IMR-90 (cell line): ENCODE data around the gene NCAM1. TPM values are rescaled to one million over a fixed set of nuclear protein-coding genes. Genes with fewer than 3 reads are reported as not detected.

ENCODE experiments used
- ATAC-seq: fragments of 200-7000 bp; cut with Tn5 transposase; 2 replicates; pipeline ENCODE4 v1.9.1; 2020; ENCODE audit warnings: low read depth, mild to moderate bottlenecking, moderate library complexity
- BruUV-seq: library from RNA; stranded (reverse); fragments of 400-500 nt; replicated peaks from 2 replicates; lab custom pipeline; 2021; lab: Mats Ljungman, UMichigan
- CTCF ChIA-PET: fragments of 300-600 bp; formaldehyde crosslinking; extraction: SDS; loops from one replicate; lab custom pipeline; 2021; ENCODE audit warnings: antibody characterized with exemption; lab: Yijun Ruan, JAX
- POLR2A ChIA-PET: fragments of 300-600 bp; sonication (Branson Sonifier 250); formaldehyde crosslinking; loops from one replicate; lab custom pipeline; 2022; ENCODE audit warnings: antibody characterized with exemption; ENCODE audit not compliant: unreplicated experiment; lab: Charles Lee
- DNase-seq: peaks from one replicate; pipeline ENCODE4 v3.0.0; 2013
- H2AFZ ChIP-seq: replicated peaks from 2 replicates; pipeline ENCODE3; 2013; ENCODE audit warnings: low read length, mild to moderate bottlenecking; ENCODE audit not compliant: poor library complexity
- H2AK5ac ChIP-seq: 2 replicates; pipeline ENCODE4 v1.6.1; 2013; ENCODE audit warnings: low read depth, low read length, inconsistent platforms
- H2AK9ac ChIP-seq: replicated peaks from 2 replicates; pipeline ENCODE3; 2013; ENCODE audit warnings: mild to moderate bottlenecking, low read depth, low read length, moderate library complexity; ENCODE audit not compliant: poor library complexity
- H2BK120ac ChIP-seq: 2 replicates; pipeline ENCODE4 v1.6.1; 2013; ENCODE audit warnings: low read depth, low read length, inconsistent platforms
- H2BK15ac ChIP-seq: 3 replicates; pipeline ENCODE4 v1.6.1; 2013; ENCODE audit warnings: low read depth, low read length, inconsistent platforms
- H2BK20ac ChIP-seq: 2 replicates; pipeline ENCODE4 v1.6.1; 2013; ENCODE audit warnings: low read depth, mild to moderate bottlenecking, inconsistent platforms, low read length, moderate library complexity
- H2BK5ac ChIP-seq: 2 replicates; pipeline ENCODE4 v1.6.1; 2013; ENCODE audit warnings: mild to moderate bottlenecking, low read depth, low read length, inconsistent platforms; ENCODE audit not compliant: poor library complexity, severe bottlenecking
- H3K14ac ChIP-seq: replicated peaks from 2 replicates; pipeline ENCODE4 v1.6.1; 2013; ENCODE audit warnings: low read depth, low read length, inconsistent platforms
- H3K18ac ChIP-seq: 2 replicates; pipeline ENCODE4 v1.6.1; 2013; ENCODE audit warnings: low read depth, low read length, control low read depth
- H3K23ac ChIP-seq: 2 replicates; pipeline ENCODE4 v1.6.1; 2013; ENCODE audit warnings: low read depth, low read length, inconsistent platforms
- H3K27ac ChIP-seq: 2 replicates; pipeline ENCODE4 v1.5.1; 2013; ENCODE audit warnings: mild to moderate bottlenecking, control low read depth, low read length; ENCODE audit not compliant: insufficient read depth
- H3K27me3 ChIP-seq: 2 replicates; pipeline ENCODE4 v1.6.1; 2013; ENCODE audit warnings: low read length; ENCODE audit not compliant: control insufficient read depth, insufficient read depth
- H3K36me3 ChIP-seq: 2 replicates; pipeline ENCODE4 v1.6.1; 2013; ENCODE audit warnings: low read length, mixed read lengths; ENCODE audit not compliant: control insufficient read depth, insufficient read depth
- H3K4ac ChIP-seq: 2 replicates; pipeline ENCODE4 v1.6.1; 2013; ENCODE audit warnings: low read depth, low read length, inconsistent platforms
- H3K4me1 ChIP-seq: 2 replicates; pipeline ENCODE4 v1.6.1; 2013; ENCODE audit warnings: low read length, mixed read lengths; ENCODE audit not compliant: control insufficient read depth, insufficient read depth
- H3K4me2 ChIP-seq: 2 replicates; pipeline ENCODE4 v1.6.1; 2013; ENCODE audit warnings: low read depth, mild to moderate bottlenecking, control low read depth, low read length, moderate library complexity
- H3K4me3 ChIP-seq: 2 replicates; pipeline ENCODE4 v1.5.1; 2013; ENCODE audit warnings: low read depth, mild to moderate bottlenecking, control low read depth, low read length, moderate library complexity; ENCODE audit not compliant: insufficient read depth
- H3K56ac ChIP-seq: 2 replicates; pipeline ENCODE4 v1.6.1; 2013; ENCODE audit warnings: low read length, inconsistent platforms; ENCODE audit not compliant: insufficient read depth; ENCODE audit errors: extremely low read depth
- H3K79me1 ChIP-seq, 2 experiments: 2 replicates each; pipeline ENCODE4 v1.6.1; 2013; ENCODE audit warnings: low read length in 2 of 2, inconsistent platforms in 1 of 2, low read depth in 1 of 2
- H3K9ac ChIP-seq: 2 replicates; pipeline ENCODE4 v1.6.1; 2013; ENCODE audit warnings: low read depth, low read length, control low read depth
- H3K9me1 ChIP-seq: 2 replicates; pipeline ENCODE4 v1.6.1; 2013; ENCODE audit warnings: low read length, inconsistent platforms; ENCODE audit not compliant: insufficient read depth
- H3K9me3 ChIP-seq: 2 replicates; pipeline ENCODE4 v1.6.1; 2013; ENCODE audit warnings: low read length; ENCODE audit not compliant: control insufficient read depth, insufficient read depth
- H4K20me1 ChIP-seq: 2 replicates; pipeline ENCODE4 v1.6.1; 2013; ENCODE audit warnings: low read length, inconsistent platforms; ENCODE audit not compliant: insufficient read depth
- H4K5ac ChIP-seq: 2 replicates; pipeline ENCODE4 v1.6.1; 2013; ENCODE audit warnings: mild to moderate bottlenecking, low read depth, low read length, control low read depth
- H4K8ac ChIP-seq, 2 experiments: 2 replicates each; pipeline ENCODE4 v1.6.1; 2013; ENCODE audit warnings: low read depth in 2 of 2, low read length in 2 of 2, control low read depth in 1 of 2, inconsistent platforms in 1 of 2
- H4K91ac ChIP-seq: 2 replicates; pipeline ENCODE4 v1.6.1; 2013; ENCODE audit warnings: low read depth, low read length, inconsistent platforms; ENCODE audit not compliant: insufficient read depth
- CHD1 ChIP-seq: IDR thresholded peaks from 2 replicates; pipeline ENCODE4 v1.6.1; 2012; ENCODE audit warnings: low read depth, low read length, improper control_type of control experiment
- FOS ChIP-seq: fragments of 150-350 bp; IDR thresholded peaks from 2 replicates; pipeline ENCODE4 v1.6.1; 2016; ENCODE audit warnings: low read depth, low read length
- MAFK ChIP-seq: IDR thresholded peaks from 2 replicates; pipeline ENCODE4 v1.6.1; 2012; ENCODE audit warnings: low read depth, low read length, improper control_type of control experiment
- MXI1 ChIP-seq: IDR thresholded peaks from 2 replicates; pipeline ENCODE4 v1.6.1; 2012; ENCODE audit warnings: low read depth, mild to moderate bottlenecking, low read length, moderate library complexity, borderline replicate concordance
- RCOR1 ChIP-seq: IDR thresholded peaks from 2 replicates; pipeline ENCODE4 v1.6.1; 2012; ENCODE audit warnings: mild to moderate bottlenecking, low read length, improper control_type of control experiment; ENCODE audit not compliant: insufficient replicate concordance
- SMC3 ChIP-seq: fragments of 150-350 bp; IDR thresholded peaks from 2 replicates; pipeline ENCODE4 v1.6.1; 2016; ENCODE audit warnings: low read depth, mild to moderate bottlenecking, antibody characterized with exemption, low read length, moderate library complexity
- WGBS, 2 experiments: methylation state at CpG; one replicate each; pipeline versions ENCODE4 v1.1.5 to v1.1.7; 2013; ENCODE audit warnings: missing lambda C conversion rate in 2 of 2; ENCODE audit not compliant: insufficient read length in 1 of 2; ENCODE audit errors: extremely low coverage in 2 of 2; 5-methylcytosine and 5-hydroxymethylcytosine counted together
- dilution Hi-C: fragments of 300-500 bp; cut with HindIII; formaldehyde crosslinking; loops from one replicate; pipeline ENCODE4 v1.14.3; 2018; ENCODE audit warnings: low sequenced_read_pairs; ENCODE audit not compliant: unreplicated experiment
- in situ Hi-C: fragments of 300-500 bp; cut with MboI; formaldehyde crosslinking; loops from 3 replicates; pipeline ENCODE4 v1.14.3; 2019; ENCODE audit warnings: low sequenced_read_pairs, inconsistent platforms, mixed read lengths
- intact Hi-C: fragments of 100-400 bp; cut with micrococcal nuclease; formaldehyde crosslinking; loops from 2 replicates; pipeline ENCODE4 v1.10.0; 2022
- polyA plus RNA-seq, 3 experiments: library from polyadenylated mRNA; depleted of rRNA; stranded (reverse); fragments of >200 nt; gene quantifications; 2 replicates each; pipeline ENCODE4 v1.2.3, GENCODE V29; 2012; ENCODE audit warnings: low replicate concordance in 1 of 3
- total RNA-seq: library from RNA; depleted of rRNA; stranded (reverse); fragments of >200 nt; gene quantifications from 2 replicates; pipeline ENCODE4 v1.2.3, GENCODE V29; 2012
- TF ChIP-seq, protein P1 (sequence below): conservative IDR thresholded peaks from 2 replicates; pipeline ENCODE4 v1.5.1; 2012; ENCODE audit warnings: mild to moderate bottlenecking, low read depth, low read length, improper control_type of control experiment
- TF ChIP-seq, protein P2 (sequence below): fragments of 150-350 bp; IDR thresholded peaks from 2 replicates; pipeline ENCODE4 v1.6.1; 2017; ENCODE audit warnings: mild to moderate bottlenecking, antibody characterized with exemption, low read length, low read depth

Gene NCAM1
- total and polyA plus RNA-seq, 2 of the 4 experiments (the other 2 are of a cell fraction): 0.09 to 0.18 TPM

DNA sequence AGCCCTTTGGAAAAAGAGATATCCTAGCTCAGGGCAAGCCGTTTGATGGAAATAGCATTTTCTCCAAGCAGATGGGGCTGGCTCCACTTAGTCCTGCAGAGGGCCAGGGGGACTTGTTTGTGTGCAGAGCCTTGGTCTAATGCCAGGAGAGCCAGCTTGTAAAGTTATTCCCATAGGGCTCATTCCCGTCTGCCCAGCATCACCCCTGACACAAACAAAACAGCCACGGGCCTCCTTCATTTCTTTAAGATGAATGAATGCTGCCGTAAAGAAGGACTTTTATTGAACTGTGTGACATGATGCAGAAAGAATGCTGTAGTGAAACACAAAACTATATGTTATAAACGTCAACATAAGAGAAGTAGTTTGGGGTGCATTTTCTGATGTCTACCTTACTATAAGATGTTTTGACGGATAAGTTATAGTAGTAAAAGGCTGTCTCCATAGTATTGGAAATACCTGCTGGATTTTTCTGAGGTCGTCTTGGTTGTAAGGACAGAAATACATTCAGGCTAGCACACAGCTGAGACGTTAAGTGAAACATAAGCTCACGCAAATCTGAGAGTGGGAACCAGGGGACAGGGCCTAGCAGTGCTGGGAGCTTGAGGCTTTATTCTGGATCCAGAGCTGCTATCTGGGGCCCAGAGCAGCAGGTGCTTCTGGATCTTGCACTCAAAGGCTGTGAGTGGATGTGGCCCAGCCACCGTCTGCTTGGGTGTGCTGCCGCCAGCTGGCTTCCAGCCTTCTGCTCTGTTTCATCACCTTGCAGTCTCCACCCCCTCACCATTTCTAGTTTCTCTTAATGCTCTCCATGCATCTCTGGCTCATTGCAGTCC lies 53.3 kb downstream of the NCAM1 start:
- Histone ChIP-seq H2BK20ac (no peak overlapping the region), H2AK5ac (no peak overlapping the region), H4K5ac (no peak overlapping the region), H3K4me3 (no peak overlapping the region), H4K91ac (no peak overlapping the region), H2AK9ac (no peak overlapping the region), H3K27me3 (no peaks in the 10 kb centered on the region), H2BK5ac (no peak overlapping the region), H3K9me1 (no peaks in the 10 kb centered on the region), H3K9ac (no peak overlapping the region), H3K4me1 (no peaks in the 10 kb centered on the region), H3K27ac (no peak overlapping the region), H2BK15ac (no peak overlapping the region), H3K9me3 (peaks cover 7% of the 10 kb centered on the region; the same call in 1 of the 2 replicates), H3K4me2 (no peak overlapping the region), H3K23ac (no peak overlapping the region), H3K36me3 (no peaks in the 10 kb centered on the region), H4K8ac (no peak overlapping the region), H3K4ac (no peak overlapping the region), H3K56ac (no peak overlapping the region), H4K20me1 (no peaks in the 10 kb centered on the region), H2BK120ac (no peak overlapping the region), H3K79me1 (no peaks in the 10 kb centered on the region), H3K18ac (no peak overlapping the region), H2AFZ (no peak overlapping the region), H3K14ac (no peak overlapping the region)
- intact Hi-C loops (no loop called here), in situ Hi-C loops (no loop called here), dilution Hi-C loops (no loop called here)
- BruUV-seq: no TSS peak
- POLR2A ChIA-PET: no interaction called here
- DNase-seq (no peak), ATAC-seq (no peak)
- 29% methylated on average over 5 of the region's 11 CpGs; no CpG with 5 or more reads in 1 of the 2 experiments for WGBS, 2 experiments
- no peak for TF ChIP-seq CHD1
- no peak for TF ChIP-seq RCOR1
- TF ChIP-seq, protein P1, sequence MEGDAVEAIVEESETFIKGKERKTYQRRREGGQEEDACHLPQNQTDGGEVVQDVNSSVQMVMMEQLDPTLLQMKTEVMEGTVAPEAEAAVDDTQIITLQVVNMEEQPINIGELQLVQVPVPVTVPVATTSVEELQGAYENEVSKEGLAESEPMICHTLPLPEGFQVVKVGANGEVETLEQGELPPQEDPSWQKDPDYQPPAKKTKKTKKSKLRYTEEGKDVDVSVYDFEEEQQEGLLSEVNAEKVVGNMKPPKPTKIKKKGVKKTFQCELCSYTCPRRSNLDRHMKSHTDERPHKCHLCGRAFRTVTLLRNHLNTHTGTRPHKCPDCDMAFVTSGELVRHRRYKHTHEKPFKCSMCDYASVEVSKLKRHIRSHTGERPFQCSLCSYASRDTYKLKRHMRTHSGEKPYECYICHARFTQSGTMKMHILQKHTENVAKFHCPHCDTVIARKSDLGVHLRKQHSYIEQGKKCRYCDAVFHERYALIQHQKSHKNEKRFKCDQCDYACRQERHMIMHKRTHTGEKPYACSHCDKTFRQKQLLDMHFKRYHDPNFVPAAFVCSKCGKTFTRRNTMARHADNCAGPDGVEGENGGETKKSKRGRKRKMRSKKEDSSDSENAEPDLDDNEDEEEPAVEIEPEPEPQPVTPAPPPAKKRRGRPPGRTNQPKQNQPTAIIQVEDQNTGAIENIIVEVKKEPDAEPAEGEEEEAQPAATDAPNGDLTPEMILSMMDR: no peak
- no peak for TF ChIP-seq MXI1
- no peak for TF ChIP-seq SMC3
- TF ChIP-seq, protein P2, sequence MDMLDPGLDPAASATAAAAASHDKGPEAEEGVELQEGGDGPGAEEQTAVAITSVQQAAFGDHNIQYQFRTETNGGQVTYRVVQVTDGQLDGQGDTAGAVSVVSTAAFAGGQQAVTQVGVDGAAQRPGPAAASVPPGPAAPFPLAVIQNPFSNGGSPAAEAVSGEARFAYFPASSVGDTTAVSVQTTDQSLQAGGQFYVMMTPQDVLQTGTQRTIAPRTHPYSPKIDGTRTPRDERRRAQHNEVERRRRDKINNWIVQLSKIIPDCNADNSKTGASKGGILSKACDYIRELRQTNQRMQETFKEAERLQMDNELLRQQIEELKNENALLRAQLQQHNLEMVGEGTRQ: no peak
- TF ChIP-seq MAFK: no peak
- TF ChIP-seq FOS: no peak
- CTCF ChIA-PET: no interaction called here
